GM18861 (cell line): ENCODE results near the gene DCDC2C.
"Not testable (repeated sequence)": the region's sequence is repeated elsewhere in the genome, so short reads cannot be mapped to it uniquely, and the experiment has no call there.

Experiments
- ATAC-seq: cut with Tn5 transposase; IDR thresholded peaks from one replicate; pipeline ENCODE4 v1.9.1; 2021; ENCODE audit not compliant: unreplicated experiment

The DCDC2C gene

GRCh38 chr2:3703236-3703756 is at the start of gene DCDC2C:
TSS of gene DCDC2C (plus strand) at chr2:3703575. CDS start at chr2:3703752, 177 bp downstream.
- no peak for ATAC-seq

- no peak for ATAC-seq
These were observed 49.4 kb upstream of the DCDC2C start for GRCh38 chr2:3654011-3654410.

- ATAC-seq, result no peak
These were observed 48.7 kb upstream of the DCDC2C start for GRCh38 chr2:3654531-3655225.

- no peak for ATAC-seq
These were observed 47.3 kb upstream of the DCDC2C start for GRCh38 chr2:3655871-3656761.

- ATAC-seq, result no peak
These were observed 46.3 kb upstream of the DCDC2C start for GRCh38 chr2:3656762-3657721.

- no peak for ATAC-seq
These were observed 45.5 kb upstream of the DCDC2C start, which contains the start of gene ALLC for GRCh38 chr2:3657881-3658280. TSS of gene ALLC (plus strand) at chr2:3658200. CDS start at chr2:3671158, 12,958 bp downstream.

GRCh38 chr2:3659447-3660432 is 43.6 kb upstream of the DCDC2C start:
- no peak for ATAC-seq

- ATAC-seq, result not testable (repeated sequence)
These were observed 42.7 kb upstream of the DCDC2C start for GRCh38 chr2:3660640-3661039.

GRCh38 chr2:3661149-3661660 is 42.2 kb upstream of the DCDC2C start:
- no peak for ATAC-seq

- no peak for ATAC-seq
These were observed 41.1 kb upstream of the DCDC2C start for GRCh38 chr2:3662239-3662638.

GRCh38 chr2:3664118-3664517 is 39.3 kb upstream of the DCDC2C start:
- ATAC-seq, result no peak

- no peak for ATAC-seq
These were observed 38.5 kb upstream of the DCDC2C start for GRCh38 chr2:3664925-3665324.

- ATAC-seq, result no peak
These were observed 37.3 kb upstream of the DCDC2C start for GRCh38 chr2:3665886-3666612.

- ATAC-seq, result no peak
These were observed 36.8 kb upstream of the DCDC2C start for GRCh38 chr2:3666613-3666975.

- no peak for ATAC-seq
These were observed 36.2 kb upstream of the DCDC2C start for GRCh38 chr2:3667151-3667631.

GRCh38 chr2:3669656-3670055 is 33.7 kb upstream of the DCDC2C start:
- no peak for ATAC-seq

GRCh38 chr2:3670376-3670775 is 33.0 kb upstream of the DCDC2C start:
- ATAC-seq, result no peak

GRCh38 chr2:3670941-3671340 is 32.4 kb upstream of the DCDC2C start:
- ATAC-seq, result no peak
